ENCODE data around the gene MINDY4B. TPM values are rescaled to one million over a fixed set of nuclear protein-coding genes. Genes with fewer than 3 reads are reported as not detected.

The MINDY4B gene
- total and polyA plus RNA-seq, 2 of the 8 experiments (the other 6 are each of a cell fraction or from before 2014, with no cell fraction given): not detected

DNA sequence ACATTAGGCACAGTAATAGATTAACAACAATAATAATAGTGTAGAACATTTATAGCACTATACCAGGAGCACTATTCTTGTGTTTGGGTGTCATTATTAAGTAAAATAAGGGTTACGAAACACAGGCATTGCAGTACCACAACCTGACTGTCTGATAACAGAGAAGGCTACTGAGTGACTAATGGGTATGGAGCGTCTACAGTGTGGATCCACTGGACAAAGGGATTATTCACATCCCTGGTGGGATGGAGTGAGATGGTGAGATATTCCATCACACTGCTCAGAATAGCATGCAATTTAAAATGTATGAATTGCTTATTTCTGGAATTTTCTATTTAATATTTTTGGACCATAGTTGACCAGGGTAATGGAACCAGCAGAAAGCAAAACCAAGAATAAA lies 18.2 kb downstream of the MINDY4B start:
- no peaks in the 10 kb centered on the region for H4K20me1 ChIP-seq (replicated peaks in 1 of 2; ENCODE audit: control insufficient read depth in 1 of 2, insufficient read depth in 2 of 2, low read length in 2 of 2)
- no peak overlapping the region for H3K27ac ChIP-seq (ENCODE audit: low read depth, low read length)
- no peak for DNase-seq (ENCODE audit: low read depth in 1 of 2, low spot score in 2 of 2)
- H4K5ac ChIP-seq (ENCODE audit: insufficient read length, low read depth, low read length): no peak overlapping the region
- H3K4me3 ChIP-seq (ENCODE audit: extremely low read depth in 1 of 4, insufficient read depth in 2 of 4, low read depth in 3 of 4, low read length in 4 of 4): no peak overlapping the region
- no peak overlapping the region for H3K9ac ChIP-seq (replicated peaks in 1 of 4; ENCODE audit: extremely low read depth in 1 of 4, low read depth in 3 of 4, low read length in 3 of 4)
- H3K36me3 ChIP-seq (ENCODE audit: control insufficient read depth in 2 of 4, insufficient read depth in 4 of 4, low read length in 3 of 4): no peaks in the 10 kb centered on the region
- no peaks in the 10 kb centered on the region for H3K79me2 ChIP-seq (ENCODE audit: control insufficient read depth in 1 of 2, insufficient read depth in 2 of 2, low read length in 2 of 2)
- no peaks in the 10 kb centered on the region for H3K4me1 ChIP-seq (replicated peaks in 1 of 4; ENCODE audit: control insufficient read depth in 3 of 4, insufficient read depth in 4 of 4, low read length in 3 of 4)
- ChIA-PET POLR2A (ENCODE audit: partially characterized antibody) (no interaction called here), CTCF (ENCODE audit: partially characterized antibody) (no interaction called here)
- TF ChIP-seq ASH2L (IDR thresholded peaks at IDR 0.05; ENCODE audit: low read length) (no peak), RAD21 (IDR thresholded peaks at IDR 0.05 in 1 of 2, conservative IDR thresholded peaks at IDR 0.05 in 1 of 2; ENCODE audit: low read depth in 2 of 2, low read length in 2 of 2) (no peak), TAF1 (IDR thresholded peaks at IDR 0.05; ENCODE audit: low read depth, low read length) (no peak), PHF8 (conservative IDR thresholded peaks at IDR 0.05; ENCODE audit: low read depth, low read length) (no peak), CTBP2 (IDR thresholded peaks at IDR 0.05; ENCODE audit: borderline replicate concordance, insufficient read depth, insufficient read length, low read length) (no peak), HDAC6 (IDR thresholded peaks at IDR 0.05; ENCODE audit: low read depth, low read length) (no peak), CEBPB (IDR thresholded peaks at IDR 0.05; ENCODE audit: low read depth, low read length) (no peak), YY1 (IDR thresholded peaks at IDR 0.05; ENCODE audit: low read depth, low read length) (no peak)
- no peaks in the 10 kb centered on the region for H3K23me2 ChIP-seq (ENCODE audit: low read depth, low read length)
- H3K23ac ChIP-seq (ENCODE audit: insufficient read length): no peak overlapping the region
- H3K18ac ChIP-seq (ENCODE audit: extremely low read depth, low read length): no peak overlapping the region
- no peak overlapping the region for H2BK120ac ChIP-seq (replicated peaks; ENCODE audit: low read depth, low read length)
- H4K91ac ChIP-seq (replicated peaks; ENCODE audit: insufficient read length, low read length): no peak overlapping the region
- H2BK15ac ChIP-seq (ENCODE audit: low read length): no peak overlapping the region
- H2AK5ac ChIP-seq (ENCODE audit: low read depth, low read length): no peak overlapping the region
- 93% methylated on average over 2 of the region's 2 CpGs; no CpG with 5 or more reads in 1 of the 2 experiments for WGBS, 2 experiments (ENCODE audit: extremely low coverage in 1 of 2, insufficient coverage in 1 of 2, insufficient read length in 1 of 2, insufficient replicate concordance in 2 of 2, low coverage in 1 of 2, low lambda C conversion rate in 2 of 2, missing lambda C conversion rate in 1 of 2)
- no peak overlapping the region for H3K4ac ChIP-seq (replicated peaks; ENCODE audit: insufficient read length, low read depth, low read length)
- H2BK5ac ChIP-seq (ENCODE audit: low read depth, low read length): no peak overlapping the region
- H3K27me3 ChIP-seq (replicated peaks in 1 of 4; ENCODE audit: control insufficient read depth in 3 of 4, extremely low read depth in 1 of 4, insufficient read depth in 3 of 4, low read length in 3 of 4): peaks cover 0 to 1% (median 0%) of the 10 kb centered on the region in 4 experiments; a peak in 1 of 7 replicates
- H3K9me3 ChIP-seq (ENCODE audit: insufficient read depth in 2 of 2, low read depth in 1 of 2, low read length in 1 of 2): no peaks in the 10 kb centered on the region; a peak in 1 of 4 replicates
- FAIRE-seq: no peak
- no peak overlapping the region for H4K8ac ChIP-seq (ENCODE audit: extremely low read depth, insufficient read depth, low read length)
- H2BK20ac ChIP-seq (ENCODE audit: low read length): no peak overlapping the region
- H3K4me2 ChIP-seq (ENCODE audit: insufficient read depth in 1 of 2, low read depth in 2 of 2, low read length in 2 of 2): no peak overlapping the region
- H2AFZ ChIP-seq (ENCODE audit: low read length): no peak overlapping the region
- no peak overlapping the region for H2BK12ac ChIP-seq (ENCODE audit: low read depth, low read length)
- no peak overlapping the region for H3K56ac ChIP-seq (replicated peaks; ENCODE audit: insufficient read length, low read depth, low read length)
- no peak overlapping the region for H3K14ac ChIP-seq (ENCODE audit: insufficient read length)
- H3K79me1 ChIP-seq (ENCODE audit: low read depth, low read length): no peaks in the 10 kb centered on the region

Measured in H1 (cell line).